Astrocyte (in vitro differentiated cells and primary cell): ENCODE results near the gene ELF1. TPM values are rescaled to one million over a fixed set of nuclear protein-coding genes. Genes with fewer than 3 reads are reported as not detected.

Experiments used
- DNase-seq: peaks from one replicate; pipeline ENCODE4 v3.0.0-alpha.2; 2010; ENCODE audit warnings: low read depth
- FAIRE-seq: peaks from 2 replicates; lab custom pipeline; 2011; peaks lifted over from hg19 to GRCh38; lab: Jason Lieb, UNC
- H2AFZ ChIP-seq: 2 replicates; pipeline ENCODE4 v1.6.0; 2012; ENCODE audit warnings: low read depth, low read length, inconsistent platforms
- H3K27ac ChIP-seq: 2 replicates; pipeline ENCODE4 v1.5.1; 2011; ENCODE audit warnings: low read depth, low read length, inconsistent platforms
- H3K27me3 ChIP-seq: 2 replicates; pipeline ENCODE4 v1.6.0; 2011; ENCODE audit warnings: low read length, inconsistent platforms; ENCODE audit not compliant: insufficient read depth
- H3K36me3 ChIP-seq: 2 replicates; pipeline ENCODE4 v1.5.1; 2011; ENCODE audit warnings: low read length, inconsistent platforms; ENCODE audit not compliant: insufficient read depth
- H3K4me1 ChIP-seq: 2 replicates; pipeline ENCODE4 v1.5.1; 2011; ENCODE audit warnings: low read length, inconsistent platforms; ENCODE audit not compliant: insufficient read depth
- H3K4me2 ChIP-seq: 2 replicates; pipeline ENCODE4 v1.6.0; 2012; ENCODE audit warnings: low read length, inconsistent platforms
- H3K4me3 ChIP-seq: 2 replicates; pipeline ENCODE4 v1.5.1; 2011; ENCODE audit warnings: low read depth, mild to moderate bottlenecking, low read length, inconsistent platforms; ENCODE audit not compliant: insufficient read depth
- H3K79me2 ChIP-seq: 2 replicates; pipeline ENCODE4 v1.6.0; 2012; ENCODE audit warnings: mild to moderate bottlenecking, low read length, inconsistent platforms; ENCODE audit not compliant: insufficient read depth
- H3K9ac ChIP-seq: 2 replicates; pipeline ENCODE4 v1.6.0; 2012; ENCODE audit warnings: mild to moderate bottlenecking, low read length, inconsistent platforms
- H3K9me3 ChIP-seq: 2 replicates; pipeline ENCODE4 v1.5.1; 2012; ENCODE audit warnings: low read depth, mild to moderate bottlenecking, low read length, inconsistent platforms; ENCODE audit not compliant: insufficient read depth
- H4K20me1 ChIP-seq: 2 replicates; pipeline ENCODE4 v1.6.0; 2012; ENCODE audit warnings: low read length, inconsistent platforms; ENCODE audit not compliant: insufficient read depth
- H3K27ac Mint-ChIP-seq: one replicate; pipeline ENCODE4 v1.8.0; 2021; ENCODE audit warnings: mild to moderate bottlenecking, mixed read lengths; ENCODE audit not compliant: unreplicated experiment
- H3K27me3 Mint-ChIP-seq: one replicate; pipeline ENCODE4 v1.8.0; 2021; ENCODE audit warnings: low read depth, mixed read lengths; ENCODE audit not compliant: unreplicated experiment
- H3K36me3 Mint-ChIP-seq: one replicate; pipeline ENCODE4 v1.8.0; 2021; ENCODE audit warnings: low read depth, mixed read lengths; ENCODE audit not compliant: unreplicated experiment
- H3K4me1 Mint-ChIP-seq: one replicate; pipeline ENCODE4 v1.8.0; 2021; ENCODE audit warnings: low read depth, mixed read lengths; ENCODE audit not compliant: unreplicated experiment
- H3K4me3 Mint-ChIP-seq: one replicate; pipeline ENCODE4 v1.8.0; 2021; ENCODE audit warnings: mild to moderate bottlenecking, moderate library complexity, mixed read lengths; ENCODE audit not compliant: unreplicated experiment
- H3K9me3 Mint-ChIP-seq: one replicate; pipeline ENCODE4 v1.8.0; 2021; ENCODE audit warnings: mild to moderate bottlenecking, mixed read lengths; ENCODE audit not compliant: unreplicated experiment
- EZH2 ChIP-seq: IDR thresholded peaks from 2 replicates; pipeline ENCODE4 v1.6.1; 2012; ENCODE audit warnings: mild to moderate bottlenecking, low read length, inconsistent platforms; ENCODE audit not compliant: insufficient read depth
- total RNA-seq: library from RNA; stranded (reverse); gene quantifications from 2 replicates; pipeline ENCODE4 v1.2.1, GENCODE V29; 2021
- TF ChIP-seq, protein P1 (sequence below): IDR thresholded peaks from 2 replicates; pipeline ENCODE4 v1.5.1; 2011; ENCODE audit warnings: low read depth, mild to moderate bottlenecking, inconsistent platforms, low read length, moderate library complexity; ENCODE audit not compliant: insufficient read depth

Gene ELF1
- total RNA-seq, 1 donor from 2014 or later: 75.1 TPM

DNA sequence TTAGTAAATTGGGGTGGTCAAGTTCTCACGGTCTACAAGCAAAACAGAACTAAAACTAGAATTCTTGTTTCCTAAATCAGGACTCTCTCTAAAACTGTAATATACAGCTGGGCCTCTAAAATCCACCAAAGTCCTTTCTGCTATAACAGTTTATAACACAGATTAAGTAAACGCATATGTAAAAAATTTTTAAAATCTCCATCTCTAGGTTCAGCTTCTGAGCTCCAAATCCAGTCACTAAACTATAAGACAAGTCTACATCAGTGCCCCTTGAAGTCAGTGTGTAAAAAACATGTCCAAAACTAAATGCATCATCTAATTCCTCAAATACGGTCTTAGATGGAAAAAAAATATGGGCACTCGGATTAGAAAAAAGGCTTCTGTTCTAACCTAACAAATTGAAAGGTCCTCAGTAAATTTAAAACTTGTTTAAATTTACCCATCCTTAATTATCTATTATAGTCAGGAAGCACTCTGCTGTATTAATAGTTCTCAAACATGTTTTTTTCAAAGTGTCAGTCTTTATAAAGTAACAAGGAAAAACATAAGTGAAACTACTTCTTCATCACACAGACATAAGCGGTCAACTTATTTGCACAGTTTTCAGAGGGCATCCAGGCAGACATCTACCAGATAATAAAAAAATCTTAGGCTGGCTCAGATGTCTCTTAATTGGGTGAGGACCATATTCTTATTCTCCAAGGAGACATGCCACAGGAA lies 33.6 kb downstream of the ELF1 start:
- peaks cover 27% of the 10 kb centered on the region for H4K20me1 ChIP-seq
- no peak overlapping the region for H2AFZ ChIP-seq
- H3K4me1 ChIP-seq: peaks cover 6% of the 10 kb centered on the region
- H3K4me3 Mint-ChIP-seq: no peak overlapping the region
- H3K36me3 ChIP-seq: no peaks in the 10 kb centered on the region
- H3K9me3 Mint-ChIP-seq: no peaks in the 10 kb centered on the region
- H3K9ac ChIP-seq: no peak overlapping the region
- no peak overlapping the region for H3K4me2 ChIP-seq
- DNase-seq (no peak), FAIRE-seq (no peak)
- H3K27ac Mint-ChIP-seq: no peak overlapping the region
- no peaks in the 10 kb centered on the region for H3K27me3 Mint-ChIP-seq
- H3K4me1 Mint-ChIP-seq: peaks cover 29% of the 10 kb centered on the region
- H3K4me3 ChIP-seq: no peak overlapping the region
- H3K36me3 Mint-ChIP-seq: peaks cover 2% of the 10 kb centered on the region
- TF ChIP-seq, protein P1, sequence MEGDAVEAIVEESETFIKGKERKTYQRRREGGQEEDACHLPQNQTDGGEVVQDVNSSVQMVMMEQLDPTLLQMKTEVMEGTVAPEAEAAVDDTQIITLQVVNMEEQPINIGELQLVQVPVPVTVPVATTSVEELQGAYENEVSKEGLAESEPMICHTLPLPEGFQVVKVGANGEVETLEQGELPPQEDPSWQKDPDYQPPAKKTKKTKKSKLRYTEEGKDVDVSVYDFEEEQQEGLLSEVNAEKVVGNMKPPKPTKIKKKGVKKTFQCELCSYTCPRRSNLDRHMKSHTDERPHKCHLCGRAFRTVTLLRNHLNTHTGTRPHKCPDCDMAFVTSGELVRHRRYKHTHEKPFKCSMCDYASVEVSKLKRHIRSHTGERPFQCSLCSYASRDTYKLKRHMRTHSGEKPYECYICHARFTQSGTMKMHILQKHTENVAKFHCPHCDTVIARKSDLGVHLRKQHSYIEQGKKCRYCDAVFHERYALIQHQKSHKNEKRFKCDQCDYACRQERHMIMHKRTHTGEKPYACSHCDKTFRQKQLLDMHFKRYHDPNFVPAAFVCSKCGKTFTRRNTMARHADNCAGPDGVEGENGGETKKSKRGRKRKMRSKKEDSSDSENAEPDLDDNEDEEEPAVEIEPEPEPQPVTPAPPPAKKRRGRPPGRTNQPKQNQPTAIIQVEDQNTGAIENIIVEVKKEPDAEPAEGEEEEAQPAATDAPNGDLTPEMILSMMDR: no peak
- no peak for TF ChIP-seq EZH2
- H3K27ac ChIP-seq: no peak overlapping the region
- H3K79me2 ChIP-seq: peaks cover 9% of the 10 kb centered on the region
- H3K27me3 ChIP-seq: no peaks in the 10 kb centered on the region
- H3K9me3 ChIP-seq: no peaks in the 10 kb centered on the region

DNA sequence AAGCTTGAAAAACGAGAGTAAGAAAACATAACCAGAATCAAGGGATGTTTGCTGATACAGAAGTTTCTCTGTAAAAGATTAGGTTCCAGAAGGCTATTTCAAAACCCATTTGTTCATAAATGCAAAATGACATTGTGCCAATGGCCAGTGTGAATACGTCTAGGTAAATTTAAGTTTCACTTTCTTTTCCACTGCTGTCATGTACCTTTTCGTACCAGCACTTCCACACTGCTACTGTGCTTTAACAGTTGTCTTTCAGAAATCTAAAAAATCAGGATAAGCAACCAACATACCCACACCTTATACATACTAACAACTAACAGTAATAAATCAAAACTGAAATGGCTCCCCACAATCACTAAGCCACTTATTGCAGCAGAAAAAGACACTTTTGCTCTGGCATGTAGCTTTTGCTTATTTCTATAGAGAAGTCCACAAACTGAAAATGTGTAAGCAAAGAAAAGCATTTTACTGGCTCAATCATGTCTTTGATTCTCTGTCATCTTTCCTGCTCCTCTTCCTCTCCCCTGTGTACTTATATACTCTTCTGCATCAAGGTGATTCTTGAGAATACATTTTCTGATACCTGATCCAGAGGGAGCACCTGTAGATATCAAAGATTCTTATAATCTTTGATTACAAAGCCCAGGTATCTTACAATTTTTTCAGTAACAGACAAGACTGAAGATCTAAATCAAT lies 34.3 kb downstream of the ELF1 start:
- H3K4me3 ChIP-seq: no peak overlapping the region
- H3K36me3 ChIP-seq: no peaks in the 10 kb centered on the region
- H3K27me3 ChIP-seq: no peaks in the 10 kb centered on the region
- Mint-ChIP-seq H3K9me3 (no peaks in the 10 kb centered on the region), H3K27me3 (no peaks in the 10 kb centered on the region), H3K4me3 (no peak overlapping the region), H3K27ac (no peak overlapping the region), H3K4me1 (peaks cover 29% of the 10 kb centered on the region), H3K36me3 (peaks cover 2% of the 10 kb centered on the region)
- DNase-seq (no peak), FAIRE-seq (no peak)
- H3K9me3 ChIP-seq: no peaks in the 10 kb centered on the region
- H4K20me1 ChIP-seq: peaks cover 27% of the 10 kb centered on the region
- peak overlapping the region; percentile 12 for H3K4me2 ChIP-seq
- peaks cover 6% of the 10 kb centered on the region for H3K4me1 ChIP-seq
- no peak overlapping the region for H3K27ac ChIP-seq
- peaks cover 11% of the 10 kb centered on the region for H3K79me2 ChIP-seq
- H2AFZ ChIP-seq: no peak overlapping the region
- H3K9ac ChIP-seq: no peak overlapping the region
- no peak for TF ChIP-seq EZH2
- TF ChIP-seq, protein P1: no peak
